Measurements from ENCODE around the gene RASGEF1C.

The RASGEF1C gene

GRCh38 chr5:180053061-180053602 is 155.9 kb downstream of the RASGEF1C start:
- Histone ChIP-seq H3K4me3 (ENCODE audit: low read depth in 1 of 2, low read length in 2 of 2) (no peak overlapping the region), H3K27ac (ENCODE audit: low read depth, low read length) (no peak overlapping the region), H3K4me1 (ENCODE audit: insufficient read depth, low read length) (peaks cover 34% of the 10 kb centered on the region)

GRCh38 chr5:180052211-180052818 is 156.7 kb downstream of the RASGEF1C start:
- Histone ChIP-seq H3K9me3 (ENCODE audit: low read length) (no peaks in the 10 kb centered on the region), H3K4me3 (ENCODE audit: low read depth in 1 of 2, low read length in 2 of 2) (no peak overlapping the region), H3K9ac (ENCODE audit: low read length) (no peak overlapping the region), H3K4me1 (ENCODE audit: insufficient read depth, low read length) (peaks cover 38% of the 10 kb centered on the region), H3K27ac (ENCODE audit: low read depth, low read length) (no peak overlapping the region), H3K36me3 (ENCODE audit: insufficient read depth, low read length) (no peaks in the 10 kb centered on the region), H3K27me3 (ENCODE audit: control insufficient read depth in 1 of 2, insufficient read depth in 2 of 2, low read length in 2 of 2) (no peaks in the 10 kb centered on the region)

More at GRCh38 chr5:180053061-180053602, 155.9 kb downstream of the RASGEF1C start:
- H3K27me3 ChIP-seq (ENCODE audit: control insufficient read depth in 1 of 2, insufficient read depth in 2 of 2, low read length in 2 of 2): no peaks in the 10 kb centered on the region
- no peaks in the 10 kb centered on the region for H3K36me3 ChIP-seq (ENCODE audit: insufficient read depth, low read length)
- H3K9ac ChIP-seq (ENCODE audit: low read length): no peak overlapping the region
- no peaks in the 10 kb centered on the region for H3K9me3 ChIP-seq (ENCODE audit: low read length)
